ENCODE data around the gene SGSH. TPM values are rescaled to one million over a fixed set of nuclear protein-coding genes. Genes with fewer than 3 reads are reported as not detected.

SGSH gene
- total RNA-seq, 1 experiment from 2014 or later: 19.8 TPM

DNA sequence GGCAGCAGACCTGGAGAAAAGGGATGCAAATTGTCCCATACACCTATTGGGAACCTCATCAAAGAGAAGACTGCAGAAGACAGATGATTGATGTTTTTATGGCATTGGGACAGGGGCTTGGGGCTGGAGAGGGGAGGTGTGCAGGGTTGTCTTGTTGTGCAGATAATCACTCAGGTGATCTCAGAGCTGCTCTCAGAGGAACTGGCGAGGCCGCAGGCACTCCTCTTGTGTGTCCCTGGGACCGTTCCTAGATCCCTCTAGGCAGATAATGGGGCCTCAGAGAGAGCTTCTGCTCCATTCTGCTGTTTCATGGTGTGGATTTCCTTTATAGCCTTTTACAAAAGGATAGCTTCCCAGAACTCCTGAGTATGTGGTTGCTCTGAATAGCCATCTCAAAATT is 42.2 kb upstream of the SGSH start:
- Histone ChIP-seq H3T11ph (ENCODE audit: low read length) (no peak overlapping the region), H3K79me2 (ENCODE audit: insufficient read depth, low read length) (no peaks in the 10 kb centered on the region), H3K27ac (ENCODE audit: insufficient read length, low read depth, low read length) (peak overlapping the region; percentile 77), H3K9ac (ENCODE audit: extremely low read depth, insufficient read length, low read length) (no peak overlapping the region), H2BK15ac (ENCODE audit: low read depth, low read length) (no peak overlapping the region), H3K4me2 (ENCODE audit: insufficient read depth, insufficient read length, low read length) (no peak overlapping the region), H2AFZ (ENCODE audit: low read length) (no peak overlapping the region), H4K8ac (replicated peaks; ENCODE audit: insufficient read length, low read depth, low read length) (no peak overlapping the region), H2BK12ac (ENCODE audit: insufficient read length, low read depth, low read length) (no peak overlapping the region), H3K23ac (ENCODE audit: insufficient read length, low read depth, low read length) (no peak overlapping the region), H2BK20ac (ENCODE audit: low read depth, low read length, poor library complexity, severe bottlenecking) (no peak overlapping the region), H2BK120ac (ENCODE audit: low read depth, low read length, poor library complexity, severe bottlenecking) (no peak overlapping the region), H3K56ac (ENCODE audit: insufficient read length, low read depth, low read length) (no peak overlapping the region), H3K27me3 (ENCODE audit: insufficient read depth, low read length) (no peaks in the 10 kb centered on the region), H2BK5ac (ENCODE audit: insufficient read length, low read length) (no peak overlapping the region), H3K18ac (ENCODE audit: insufficient read length, low read depth, low read length) (no peak overlapping the region), H4K5ac (ENCODE audit: insufficient read length, low read depth, low read length) (no peak overlapping the region), H3K4ac (ENCODE audit: low read depth, low read length) (no peak overlapping the region), H4K91ac (ENCODE audit: insufficient read length, low read depth, low read length) (no peak overlapping the region), H3K4me1 (ENCODE audit: insufficient read depth, low read length) (peaks cover 10% of the 10 kb centered on the region; the same call in 1 of the 2 replicates), H2AK5ac (ENCODE audit: insufficient read length, low read length) (no peak overlapping the region), H3K79me1 (ENCODE audit: insufficient read depth, low read depth, low read length, poor library complexity, severe bottlenecking) (no peaks in the 10 kb centered on the region), H3K14ac (ENCODE audit: insufficient read depth, low read length) (no peak overlapping the region), H3K23me2 (ENCODE audit: insufficient read length, low read depth, low read length, poor library complexity, severe bottlenecking) (no peaks in the 10 kb centered on the region), H3K9me3 (ENCODE audit: control insufficient read depth, low read depth, low read length) (no peaks in the 10 kb centered on the region), H4K20me1 (ENCODE audit: control insufficient read depth, insufficient read depth, insufficient read length) (no peaks in the 10 kb centered on the region)
- DNase-seq: no peak
- H3K27me3 Mint-ChIP-seq (ENCODE audit: low read depth): no peaks in the 10 kb centered on the region
- TF ChIP-seq, protein P1, sequence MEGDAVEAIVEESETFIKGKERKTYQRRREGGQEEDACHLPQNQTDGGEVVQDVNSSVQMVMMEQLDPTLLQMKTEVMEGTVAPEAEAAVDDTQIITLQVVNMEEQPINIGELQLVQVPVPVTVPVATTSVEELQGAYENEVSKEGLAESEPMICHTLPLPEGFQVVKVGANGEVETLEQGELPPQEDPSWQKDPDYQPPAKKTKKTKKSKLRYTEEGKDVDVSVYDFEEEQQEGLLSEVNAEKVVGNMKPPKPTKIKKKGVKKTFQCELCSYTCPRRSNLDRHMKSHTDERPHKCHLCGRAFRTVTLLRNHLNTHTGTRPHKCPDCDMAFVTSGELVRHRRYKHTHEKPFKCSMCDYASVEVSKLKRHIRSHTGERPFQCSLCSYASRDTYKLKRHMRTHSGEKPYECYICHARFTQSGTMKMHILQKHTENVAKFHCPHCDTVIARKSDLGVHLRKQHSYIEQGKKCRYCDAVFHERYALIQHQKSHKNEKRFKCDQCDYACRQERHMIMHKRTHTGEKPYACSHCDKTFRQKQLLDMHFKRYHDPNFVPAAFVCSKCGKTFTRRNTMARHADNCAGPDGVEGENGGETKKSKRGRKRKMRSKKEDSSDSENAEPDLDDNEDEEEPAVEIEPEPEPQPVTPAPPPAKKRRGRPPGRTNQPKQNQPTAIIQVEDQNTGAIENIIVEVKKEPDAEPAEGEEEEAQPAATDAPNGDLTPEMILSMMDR (conservative IDR thresholded peaks at IDR 0.05): no peak
- H3K27ac Mint-ChIP-seq: peak overlapping the region; percentile 83 to 87 (median 83)
- WGBS (ENCODE audit: extremely low coverage, insufficient read length, low lambda C conversion rate): no CpG with 5 or more reads among the region's 3 CpGs
- H3K4me3 Mint-ChIP-seq: peak overlapping the region; percentile 67 to 88
- peaks cover 13 to 19% (median 14%) of the 10 kb centered on the region in 3 experiments for H3K36me3 Mint-ChIP-seq (ENCODE audit: insufficient read depth in 1 of 3, low read depth in 3 of 3)
- H3K9me3 Mint-ChIP-seq: no peaks in the 10 kb centered on the region; a peak in 1 of 5 replicates
- peaks cover 37 to 44% of the 10 kb centered on the region in 2 experiments for H3K4me1 Mint-ChIP-seq
